ENCODE measurements around the gene TRIM9.

Gene TRIM9

DNA sequence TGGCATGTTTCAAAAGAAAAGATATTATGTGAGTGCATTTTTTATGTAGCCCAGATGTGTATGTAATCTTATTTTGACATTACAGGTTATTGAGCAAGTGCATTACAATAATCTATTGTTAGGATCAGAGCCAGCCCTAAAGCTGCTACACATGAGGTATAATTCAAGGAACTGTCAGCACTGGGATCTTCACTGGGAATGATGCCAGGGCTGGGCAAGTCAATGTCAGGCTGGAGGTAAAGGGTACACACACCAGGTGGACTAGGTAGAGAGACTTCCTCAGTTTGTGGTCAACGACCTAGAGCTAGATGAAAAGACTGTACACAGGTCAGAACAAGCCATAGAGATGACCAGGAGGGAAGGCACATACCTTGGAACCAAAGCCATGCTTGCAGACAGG, 15.4 kb downstream of the TRIM9 start:
- no peak for DNase-seq (ENCODE audit: low spot score)
- in situ Hi-C loops (cut with MboI; ENCODE audit: low pct_unique_long_range_greater_than_20kb, low sequenced_read_pairs, unreplicated experiment), result no loop called here
- TF ChIP-seq, protein P1, sequence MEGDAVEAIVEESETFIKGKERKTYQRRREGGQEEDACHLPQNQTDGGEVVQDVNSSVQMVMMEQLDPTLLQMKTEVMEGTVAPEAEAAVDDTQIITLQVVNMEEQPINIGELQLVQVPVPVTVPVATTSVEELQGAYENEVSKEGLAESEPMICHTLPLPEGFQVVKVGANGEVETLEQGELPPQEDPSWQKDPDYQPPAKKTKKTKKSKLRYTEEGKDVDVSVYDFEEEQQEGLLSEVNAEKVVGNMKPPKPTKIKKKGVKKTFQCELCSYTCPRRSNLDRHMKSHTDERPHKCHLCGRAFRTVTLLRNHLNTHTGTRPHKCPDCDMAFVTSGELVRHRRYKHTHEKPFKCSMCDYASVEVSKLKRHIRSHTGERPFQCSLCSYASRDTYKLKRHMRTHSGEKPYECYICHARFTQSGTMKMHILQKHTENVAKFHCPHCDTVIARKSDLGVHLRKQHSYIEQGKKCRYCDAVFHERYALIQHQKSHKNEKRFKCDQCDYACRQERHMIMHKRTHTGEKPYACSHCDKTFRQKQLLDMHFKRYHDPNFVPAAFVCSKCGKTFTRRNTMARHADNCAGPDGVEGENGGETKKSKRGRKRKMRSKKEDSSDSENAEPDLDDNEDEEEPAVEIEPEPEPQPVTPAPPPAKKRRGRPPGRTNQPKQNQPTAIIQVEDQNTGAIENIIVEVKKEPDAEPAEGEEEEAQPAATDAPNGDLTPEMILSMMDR (IDR thresholded peaks at IDR 0.05; ENCODE audit: extremely low read depth, insufficient read depth, missing control alignments), result no peak

DNA sequence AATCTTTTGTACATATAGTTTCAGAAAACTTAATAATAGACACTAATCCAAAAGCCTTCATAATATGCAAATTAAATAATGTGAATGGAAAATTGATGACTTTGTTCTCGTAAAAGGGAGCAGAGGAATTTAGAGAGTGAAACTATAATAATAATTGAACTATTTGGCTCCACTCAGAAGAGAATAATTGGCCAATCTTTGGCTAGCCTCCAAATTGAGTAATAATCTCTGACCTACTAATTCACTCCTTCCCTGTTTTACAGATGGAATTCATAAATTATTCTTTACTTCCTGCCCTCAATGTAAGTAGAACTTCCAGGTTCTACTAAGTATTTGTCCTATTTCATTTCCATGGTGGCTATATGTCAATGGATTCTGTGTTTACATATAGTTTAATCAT, 15.8 kb downstream of the TRIM9 start:
- no peak for DNase-seq (ENCODE audit: low spot score)
- in situ Hi-C loops (cut with MboI; ENCODE audit: low pct_unique_long_range_greater_than_20kb, low sequenced_read_pairs, unreplicated experiment), result no loop called here
- TF ChIP-seq, protein P1 (IDR thresholded peaks at IDR 0.05; ENCODE audit: extremely low read depth, insufficient read depth, missing control alignments), result no peak

DNA sequence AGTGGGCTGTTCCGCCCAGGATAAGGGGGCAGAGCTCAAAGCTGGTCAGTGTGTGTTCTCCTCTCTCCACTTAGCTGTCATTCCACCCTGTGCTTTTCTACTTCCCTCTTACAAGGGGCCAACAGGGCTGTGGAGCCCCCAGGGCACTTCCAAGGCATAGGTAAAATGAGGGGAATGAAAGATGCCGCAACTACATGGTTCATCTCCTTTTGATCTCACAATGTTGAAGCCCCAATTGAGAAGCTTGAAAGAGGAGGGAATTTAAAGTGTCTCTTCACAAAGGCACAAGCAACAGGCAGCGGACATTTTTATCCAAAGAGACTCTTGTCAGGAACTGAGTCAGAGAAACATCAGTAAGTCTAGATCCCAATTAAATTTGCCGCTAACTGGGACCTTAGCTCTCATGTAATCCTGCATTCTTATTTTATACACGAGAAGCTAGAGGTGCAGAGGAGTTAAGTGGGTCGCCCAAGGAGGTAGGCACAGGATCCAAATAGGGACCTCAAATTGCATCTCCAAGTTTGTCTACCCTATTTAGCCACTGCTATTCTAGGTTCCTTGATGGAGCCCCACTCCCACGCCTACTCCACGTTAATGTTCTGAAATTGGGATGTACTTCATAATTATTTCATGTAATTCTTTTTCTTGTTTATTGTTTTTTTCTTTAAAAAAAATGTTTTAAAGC, 20.1 kb downstream of the TRIM9 start:
- no peak for DNase-seq (ENCODE audit: low spot score)
- in situ Hi-C loops (cut with MboI; ENCODE audit: low pct_unique_long_range_greater_than_20kb, low sequenced_read_pairs, unreplicated experiment), result no loop called here
- TF ChIP-seq, protein P1 (IDR thresholded peaks at IDR 0.05; ENCODE audit: extremely low read depth, insufficient read depth, missing control alignments), result no peak

DNA sequence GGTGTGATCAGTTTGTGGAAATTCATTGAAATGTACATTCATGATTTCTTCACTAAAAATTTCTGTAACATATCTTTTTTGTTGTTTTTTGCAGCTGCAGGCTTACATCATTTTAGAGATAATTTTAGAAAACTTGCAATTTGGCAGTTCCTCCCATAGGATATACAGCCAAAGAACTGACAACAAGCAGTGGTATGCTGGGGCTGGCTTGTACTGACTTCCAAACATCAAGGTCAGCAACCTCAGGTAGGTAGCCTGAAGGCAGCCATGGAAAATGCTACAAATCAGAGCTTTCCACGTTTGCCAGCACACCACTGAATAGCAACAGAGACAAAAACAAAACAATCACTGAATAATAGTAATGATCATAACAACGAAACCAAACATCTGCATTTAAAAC, 21.2 kb downstream of the TRIM9 start:
- DNase-seq (ENCODE audit: low spot score), result no peak
- TF ChIP-seq, protein P1 (IDR thresholded peaks at IDR 0.05; ENCODE audit: extremely low read depth, insufficient read depth, missing control alignments), result no peak
- in situ Hi-C loops (cut with MboI; ENCODE audit: low pct_unique_long_range_greater_than_20kb, low sequenced_read_pairs, unreplicated experiment), result no loop called here

DNA sequence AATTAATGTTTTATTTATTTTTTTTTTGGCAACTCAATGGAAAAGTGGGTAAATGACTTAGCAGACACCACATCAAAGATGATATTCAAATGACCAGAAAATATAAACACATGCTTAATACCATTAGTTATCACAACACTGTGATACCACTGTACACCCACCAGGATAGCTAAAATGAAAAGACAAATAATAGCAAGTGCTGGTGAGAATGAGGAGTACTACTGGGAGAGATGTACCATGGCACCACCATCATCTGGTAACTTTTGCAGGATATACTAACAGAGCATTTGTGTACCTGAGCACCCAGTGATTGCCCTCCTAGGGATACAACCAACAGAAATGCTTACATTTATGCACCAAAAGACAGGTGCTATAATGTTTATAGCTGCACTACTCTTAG, 21.9 kb downstream of the TRIM9 start:
- in situ Hi-C loops (cut with MboI; ENCODE audit: low pct_unique_long_range_greater_than_20kb, low sequenced_read_pairs, unreplicated experiment), result no loop called here
- no peak for DNase-seq (ENCODE audit: low spot score)
- TF ChIP-seq, protein P1 (IDR thresholded peaks at IDR 0.05; ENCODE audit: extremely low read depth, insufficient read depth, missing control alignments), result no peak

DNA sequence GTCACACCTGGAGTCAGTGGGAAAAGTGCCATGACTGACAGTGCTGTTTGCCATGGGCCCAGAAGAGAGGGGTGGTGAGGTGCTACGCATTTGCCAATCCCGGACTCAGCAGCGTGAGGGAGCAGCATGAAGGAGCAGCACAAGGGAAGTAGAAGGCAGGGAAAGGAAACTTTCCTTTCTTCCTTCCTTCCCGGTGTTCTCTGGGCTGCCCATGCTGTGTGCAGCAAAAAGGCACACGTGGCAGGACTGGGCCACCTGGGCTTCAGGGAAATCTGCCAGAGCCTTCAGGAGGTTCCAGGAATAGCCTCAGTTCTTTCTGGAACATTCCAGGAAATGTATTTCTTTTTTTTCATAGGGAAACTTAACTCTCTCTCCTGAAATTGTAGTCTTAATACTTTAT, 23.0 kb downstream of the TRIM9 start:
- in situ Hi-C loops (cut with MboI; ENCODE audit: low pct_unique_long_range_greater_than_20kb, low sequenced_read_pairs, unreplicated experiment), result no loop called here
- TF ChIP-seq, protein P1 (IDR thresholded peaks at IDR 0.05; ENCODE audit: extremely low read depth, insufficient read depth, missing control alignments), result no peak
- DNase-seq (ENCODE audit: low spot score), result no peak

All from GM13977 (cell line).